Daoy (cell line): Measurements from ENCODE around the gene DNASE2B. TPM values are rescaled to one million over a fixed set of nuclear protein-coding genes. Genes with fewer than 3 reads are reported as not detected.

Experiments
- DNase-seq: peaks from one replicate; pipeline ENCODE4 v3.0.0-alpha.2; 2015; ENCODE audit warnings: low read depth
- total RNA-seq: library from RNA; depleted of rRNA; stranded (reverse); fragments of >200 nt; shearing (Covaris generic); gene quantifications from 2 replicates; pipeline ENCODE4 v1.2.3, GENCODE V29; 2014; rRNA removed

Gene DNASE2B
- total RNA-seq, 1 experiment from 2014 or later: not detected

DNA sequence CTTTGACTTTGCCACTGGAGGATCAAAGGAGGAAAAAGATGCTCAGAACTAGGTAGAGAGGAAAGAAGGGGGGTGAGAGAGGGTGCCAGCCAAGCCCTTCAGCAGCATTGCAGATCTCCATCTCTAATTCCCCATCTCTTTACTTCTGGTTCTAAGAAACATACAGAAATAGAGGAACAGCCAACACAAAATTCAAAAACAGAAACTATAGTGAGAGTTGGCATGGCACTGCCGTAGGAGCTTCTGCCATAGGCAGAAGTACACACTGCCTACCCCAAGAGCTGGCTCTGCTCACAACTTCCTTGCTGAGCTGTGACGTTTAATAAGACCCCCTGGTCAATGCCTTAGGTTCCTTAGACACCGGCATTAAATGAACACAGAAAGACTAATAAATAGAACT, 54.2 kb downstream of the DNASE2B start:
- DNase-seq: no peak

GRCh38 chr1:84462118-84462517, 63.8 kb downstream of the DNASE2B start:
- DNase-seq: no peak

Other genes starting within 250 kb of the DNASE2B start
- gene SAMD13, start 96.8 kb upstream of the DNASE2B start, total RNA-seq: 1.9 and 5.9 TPM in 2 replicates
- gene RPF1, start 80.8 kb downstream of the DNASE2B start, total RNA-seq: 185 and 205 TPM in 2 replicates
- 0.24 and 0.63 TPM in 2 replicates for gene SPATA1, start 107.9 kb downstream of the DNASE2B start, total RNA-seq
- gene GNG5, start 108.1 kb downstream of the DNASE2B start, total RNA-seq: 81.4 and 84.1 TPM in 2 replicates
- gene CTBS, start 176.0 kb downstream of the DNASE2B start, total RNA-seq: 7.5 and 11.0 TPM in 2 replicates